CD4-positive, alpha-beta T cell treated with Interleukin-15 for 1 hour (primary cell): ENCODE results near the gene DRG1.
"Not testable (repeated sequence)": the region's sequence is repeated elsewhere in the genome, so short reads cannot be mapped to it uniquely, and the experiment has no call there.

ENCODE experiments used
- DNase-seq: peaks from one replicate; pipeline ENCODE4 v3.0.0-alpha.2; 2020

The DRG1 gene

DNA sequence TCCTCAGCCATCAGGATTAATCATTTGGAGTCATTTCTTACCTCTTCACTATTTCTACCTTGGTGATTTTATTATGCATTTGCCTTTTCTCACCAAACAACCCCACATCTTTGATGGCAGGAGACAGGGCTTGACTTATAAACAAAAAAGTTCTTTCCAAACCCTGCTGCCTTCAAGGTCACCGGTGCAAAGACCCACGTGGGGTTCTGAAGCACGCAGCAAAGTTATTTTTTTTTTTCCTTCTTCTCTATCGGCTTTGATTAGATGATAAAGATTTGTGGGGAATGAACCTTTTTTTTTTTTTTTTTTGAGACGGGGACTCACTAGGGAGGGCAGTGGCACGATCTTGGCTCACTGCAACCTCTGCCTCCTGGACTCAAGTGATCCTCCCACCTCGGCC is 44.1 kb downstream of the DRG1 start:
- no peak for DNase-seq

- no peak for DNase-seq
These were observed 46.2 kb downstream of the DRG1 start for GRCh38 chr22:31445642-31446041.

- DNase-seq, result no peak
These were observed 46.8 kb downstream of the DRG1 start for GRCh38 chr22:31446208-31446607.

DNA sequence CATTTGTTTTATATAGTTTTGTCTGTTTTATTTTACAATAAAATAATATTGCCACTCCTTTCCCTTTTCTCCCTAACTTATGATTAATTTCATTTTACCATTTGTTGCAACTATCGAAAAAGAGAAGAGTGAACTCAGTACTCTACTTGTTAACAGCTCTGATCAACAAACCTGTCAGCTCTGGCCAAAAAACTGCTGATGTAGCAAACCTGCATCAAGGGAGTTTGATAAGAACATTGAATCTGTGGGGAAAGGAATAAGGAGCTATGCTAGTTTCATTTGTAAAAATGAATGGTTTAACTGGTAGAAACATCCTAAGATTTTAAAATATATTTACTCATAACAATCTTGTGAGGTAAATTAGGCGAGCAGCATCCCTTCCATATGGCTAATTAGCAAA is 47.4 kb downstream of the DRG1 start:
- no peak for DNase-seq

GRCh38 chr22:31447337-31447736 is 47.9 kb downstream of the DRG1 start:
- no peak for DNase-seq

DNA sequence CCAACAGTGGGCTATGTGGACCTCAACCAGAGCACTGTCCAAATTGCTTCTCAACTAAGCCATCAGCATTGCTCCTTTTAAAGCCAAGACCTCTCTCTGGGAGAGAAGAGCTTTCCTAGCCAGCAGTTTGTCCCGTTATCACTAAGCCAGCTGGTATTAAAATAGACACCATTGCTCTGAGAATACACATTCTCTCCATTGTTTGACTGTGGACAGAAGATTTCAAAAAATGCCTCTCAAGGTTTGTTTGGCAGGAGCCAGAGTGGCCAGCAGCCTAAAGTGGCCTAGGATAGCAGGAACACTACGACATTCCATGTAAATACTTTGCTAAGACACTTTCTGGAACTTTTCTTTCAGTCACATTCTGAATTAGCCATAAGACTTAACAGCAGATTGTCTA is 49.0 kb downstream of the DRG1 start:
- DNase-seq, result no peak

DNA sequence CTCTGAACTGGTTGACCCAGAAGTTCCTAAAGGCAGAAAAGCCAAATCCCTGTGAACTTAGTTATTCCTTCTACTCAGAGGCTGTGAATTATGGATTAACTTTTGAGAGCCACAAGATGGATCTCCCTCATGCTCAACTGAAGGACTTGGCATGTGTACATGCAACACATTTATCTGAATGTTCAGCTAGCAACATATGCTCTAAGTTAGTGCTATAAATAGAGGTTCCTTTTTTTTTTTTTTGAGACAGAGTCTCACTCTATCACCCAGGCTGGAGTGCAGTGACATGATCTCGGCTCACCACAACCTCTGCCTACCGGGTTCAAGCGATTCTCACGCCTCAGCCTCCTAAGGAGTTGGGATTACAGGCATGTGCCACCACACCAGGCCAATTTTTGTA is 50.1 kb downstream of the DRG1 start:
- DNase-seq, result no peak

DNA sequence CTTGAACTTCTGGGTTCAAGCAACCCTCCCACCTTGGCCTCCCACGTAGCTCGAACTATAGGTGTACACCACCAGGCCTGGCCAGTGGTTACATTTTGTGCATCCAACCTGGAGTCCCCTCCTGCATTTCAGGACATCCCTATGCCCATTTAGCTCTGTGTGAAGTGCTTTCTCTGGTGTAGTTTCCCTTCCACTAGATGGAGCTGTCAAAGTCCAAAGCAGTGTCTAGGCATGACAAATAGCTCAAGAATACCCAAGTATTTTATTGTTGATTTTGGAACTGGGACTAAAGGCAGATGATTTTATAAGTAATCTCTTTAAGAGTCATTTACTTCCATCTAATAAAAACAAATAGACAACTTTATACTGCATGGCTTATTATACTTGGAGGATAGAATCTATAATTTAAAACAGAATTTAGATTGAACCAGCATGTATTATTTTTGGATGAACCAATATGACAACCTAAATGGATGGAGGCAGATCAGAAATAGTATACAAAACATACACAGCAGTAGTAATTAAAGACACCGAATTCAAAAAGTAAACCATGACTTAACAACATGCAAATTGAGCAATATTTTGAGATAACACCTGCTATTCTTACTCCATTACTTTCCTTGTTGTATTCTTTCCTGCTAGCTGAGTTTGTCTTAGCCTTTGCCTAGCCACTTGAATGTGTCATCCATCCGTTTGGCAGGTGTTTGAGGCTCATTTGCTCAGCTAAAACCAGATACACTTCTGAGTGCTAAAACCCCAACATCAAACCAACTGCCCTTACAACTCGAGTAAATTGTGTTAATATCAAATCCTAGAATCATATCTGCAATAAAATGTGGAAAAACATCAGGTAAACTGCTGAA is 52.5 kb downstream of the DRG1 start:
- DNase-seq, result no peak

- no peak for DNase-seq
These were observed 62.3 kb downstream of the DRG1 start for GRCh38 chr22:31461699-31462098.

GRCh38 chr22:31465307-31465706 is 65.9 kb downstream of the DRG1 start:
- no peak for DNase-seq

GRCh38 chr22:31474743-31475142 is 75.3 kb downstream of the DRG1 start:
- no peak for DNase-seq

GRCh38 chr22:31475800-31476199 is 76.4 kb downstream of the DRG1 start:
- no peak for DNase-seq

- no peak for DNase-seq
These were observed 77.9 kb downstream of the DRG1 start for GRCh38 chr22:31477329-31477728.

DNA sequence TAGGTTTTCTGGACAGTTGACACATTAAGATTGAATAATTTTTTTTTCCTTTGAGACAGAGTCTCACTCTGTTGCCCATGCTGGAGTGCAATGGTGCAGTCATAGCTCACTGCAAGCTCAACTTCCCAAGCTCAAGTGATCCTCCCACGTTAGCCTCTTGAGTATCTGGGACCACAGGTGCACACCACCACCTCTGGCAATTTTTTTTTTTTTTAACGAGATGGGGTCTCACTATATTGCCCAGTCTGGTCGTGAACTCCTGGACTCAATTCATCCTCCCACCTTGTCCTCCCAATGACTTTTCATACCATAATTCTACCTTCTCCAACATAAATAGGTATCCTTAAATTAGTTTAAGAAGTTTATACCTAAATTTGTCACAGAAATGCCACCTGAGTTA is 81.7 kb downstream of the DRG1 start:
- DNase-seq, result no peak

DNA sequence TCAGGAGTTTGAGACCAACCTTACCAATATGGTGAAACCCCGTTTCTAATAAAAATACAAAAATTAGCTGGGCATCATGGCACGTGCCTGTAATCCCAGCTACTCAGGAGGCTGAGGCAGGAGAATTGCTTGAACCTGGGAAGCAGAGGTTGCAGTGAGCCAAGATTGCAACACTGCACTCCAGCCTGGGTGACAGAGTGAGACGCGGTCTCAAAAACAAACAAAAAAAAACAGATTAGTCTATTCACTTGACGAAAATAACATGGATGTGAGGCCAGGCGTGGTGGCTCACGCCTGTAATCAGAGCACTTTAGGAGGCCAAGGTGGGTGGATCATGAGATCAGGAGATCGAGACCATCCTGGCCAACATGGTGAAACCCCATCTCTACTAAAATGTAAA is 83.1 kb downstream of the DRG1 start:
- not testable (repeated sequence) for DNase-seq
